ENCODE results near the gene GPR176.

GRCh38 chr15:39942101-39942752 is 22.2 kb upstream of the GPR176 start:
- TF ChIP-seq, protein P1, sequence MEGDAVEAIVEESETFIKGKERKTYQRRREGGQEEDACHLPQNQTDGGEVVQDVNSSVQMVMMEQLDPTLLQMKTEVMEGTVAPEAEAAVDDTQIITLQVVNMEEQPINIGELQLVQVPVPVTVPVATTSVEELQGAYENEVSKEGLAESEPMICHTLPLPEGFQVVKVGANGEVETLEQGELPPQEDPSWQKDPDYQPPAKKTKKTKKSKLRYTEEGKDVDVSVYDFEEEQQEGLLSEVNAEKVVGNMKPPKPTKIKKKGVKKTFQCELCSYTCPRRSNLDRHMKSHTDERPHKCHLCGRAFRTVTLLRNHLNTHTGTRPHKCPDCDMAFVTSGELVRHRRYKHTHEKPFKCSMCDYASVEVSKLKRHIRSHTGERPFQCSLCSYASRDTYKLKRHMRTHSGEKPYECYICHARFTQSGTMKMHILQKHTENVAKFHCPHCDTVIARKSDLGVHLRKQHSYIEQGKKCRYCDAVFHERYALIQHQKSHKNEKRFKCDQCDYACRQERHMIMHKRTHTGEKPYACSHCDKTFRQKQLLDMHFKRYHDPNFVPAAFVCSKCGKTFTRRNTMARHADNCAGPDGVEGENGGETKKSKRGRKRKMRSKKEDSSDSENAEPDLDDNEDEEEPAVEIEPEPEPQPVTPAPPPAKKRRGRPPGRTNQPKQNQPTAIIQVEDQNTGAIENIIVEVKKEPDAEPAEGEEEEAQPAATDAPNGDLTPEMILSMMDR (IDR thresholded peaks at IDR 0.05) = no peak
- no peak for TF ChIP-seq POLR2A (IDR thresholded peaks at IDR 0.05)

Measured in tibial nerve (tissue), 3 donors.